ENCODE data around the gene PDK1.
"Not testable (repeated sequence)": the region's sequence is repeated elsewhere in the genome, so short reads cannot be mapped to it uniquely, and the experiment has no call there.

PDK1 gene

GRCh38 chr2:172555522-172556283 lies at the start of gene PDK1:
Gene PDK1, plus strand, starts transcription at chr2:172556090. Its CDS starts 61 bp downstream, at chr2:172556151.
- no peak for FAIRE-seq

GRCh38 chr2:172507199-172507598 lies 48.7 kb upstream of the PDK1 start:
- no peak for FAIRE-seq

GRCh38 chr2:172510088-172510487 lies 45.8 kb upstream of the PDK1 start:
- FAIRE-seq, result no peak

GRCh38 chr2:172510548-172510947 lies 45.3 kb upstream of the PDK1 start:
- no peak for FAIRE-seq

- FAIRE-seq, result no peak
These were observed 42.9 kb upstream of the PDK1 start for GRCh38 chr2:172512810-172513523.

GRCh38 chr2:172513524-172513900 lies 42.4 kb upstream of the PDK1 start:
- FAIRE-seq, result no peak

GRCh38 chr2:172513935-172514586 lies 41.8 kb upstream of the PDK1 start:
- FAIRE-seq, result no peak

GRCh38 chr2:172516299-172516698 lies 39.6 kb upstream of the PDK1 start:
- no peak for FAIRE-seq

- no peak for FAIRE-seq
These were observed 36.9 kb upstream of the PDK1 start for GRCh38 chr2:172518995-172519394.

GRCh38 chr2:172525601-172526000 lies 30.3 kb upstream of the PDK1 start:
- FAIRE-seq, result no peak

GRCh38 chr2:172531309-172531708 lies 24.6 kb upstream of the PDK1 start:
- no peak for FAIRE-seq

GRCh38 chr2:172532461-172532860 lies 23.4 kb upstream of the PDK1 start:
- not testable (repeated sequence) for FAIRE-seq

- FAIRE-seq, result no peak
These were observed 22.2 kb upstream of the PDK1 start for GRCh38 chr2:172533687-172534086.

- FAIRE-seq, result no peak
These were observed 20.8 kb upstream of the PDK1 start for GRCh38 chr2:172535119-172535518.

GRCh38 chr2:172537851-172538250 lies 18.0 kb upstream of the PDK1 start:
- FAIRE-seq, result not testable (repeated sequence)

- FAIRE-seq, result no peak
These were observed 16.1 kb upstream of the PDK1 start for GRCh38 chr2:172539767-172540166.

- no peak for FAIRE-seq
These were observed 15.5 kb upstream of the PDK1 start for GRCh38 chr2:172540421-172540820.

GRCh38 chr2:172545408-172546075 lies 10.3 kb upstream of the PDK1 start:
- FAIRE-seq, result no peak

GRCh38 chr2:172549131-172549530 lies 6.8 kb upstream of the PDK1 start:
- FAIRE-seq, result no peak

- not testable (repeated sequence) for FAIRE-seq
These were observed 6.1 kb upstream of the PDK1 start for GRCh38 chr2:172549802-172550201.

- FAIRE-seq, result no peak
These were observed 5.5 kb upstream of the PDK1 start for GRCh38 chr2:172550419-172550818.

GRCh38 chr2:172551271-172551670 lies 4.6 kb upstream of the PDK1 start:
- FAIRE-seq, result no peak

GRCh38 chr2:172552547-172553291 lies 3.2 kb upstream of the PDK1 start:
- FAIRE-seq, result no peak

Measured in islet of Langerhans (tissue), 1 donor.